DND-41 (cell line): Measurements from ENCODE around the gene AFF3.

Source experiments
- CTCF ChIP-seq: IDR thresholded peaks from 2 replicates; pipeline ENCODE4 v1.5.1; 2012; ENCODE audit warnings: borderline replicate concordance, low read length, moderate library complexity, mild to moderate bottlenecking; ENCODE audit not compliant: poor library complexity, severe bottlenecking; ENCODE audit errors: extremely low read depth
- EZH2 ChIP-seq: IDR thresholded peaks from 3 replicates; pipeline ENCODE4 v1.6.1; 2012; ENCODE audit warnings: borderline replicate concordance, low read depth, mild to moderate bottlenecking, moderate library complexity, low read length, inconsistent platforms; ENCODE audit not compliant: severe bottlenecking

- TF ChIP-seq CTCF (no peak), EZH2 (no peak)
These were observed 358.1 kb downstream of the AFF3 start for GRCh38 chr2:99784282-99784681.
